ENCODE measurements around the gene TYW1. TPM values are rescaled to one million over a fixed set of nuclear protein-coding genes. Genes with fewer than 3 reads are reported as not detected.
"Not testable (repeated sequence)": the region's sequence is repeated elsewhere in the genome, so short reads cannot be mapped to it uniquely, and the experiment has no call there.

Gene TYW1
- total and polyA plus RNA-seq, 2 of the 4 experiments (the other 2 are of a cell fraction), result 10.7 to 23.7 TPM

- H3K9ac ChIP-seq (ENCODE audit: low read depth, low read length); ATAC-seq (ENCODE audit: low read depth); H4K5ac ChIP-seq (ENCODE audit: low read depth, low read length); H3K4me2 ChIP-seq (ENCODE audit: low read depth, low read length); H4K20me1 ChIP-seq (ENCODE audit: insufficient read depth, low read length); H2AK5ac ChIP-seq (ENCODE audit: low read depth, low read length); H3K4me1 ChIP-seq (ENCODE audit: control insufficient read depth, insufficient read depth, low read length); H3K27ac ChIP-seq (ENCODE audit: insufficient read depth, low read length); in situ Hi-C loops (cut with MboI; ENCODE audit: low sequenced_read_pairs); H3K9me3 ChIP-seq (ENCODE audit: control insufficient read depth, insufficient read depth, low read length); BruUV-seq (replicated peaks); H2BK20ac ChIP-seq (ENCODE audit: low read depth, low read length); H2AFZ ChIP-seq (replicated peaks; ENCODE audit: low read length, poor library complexity); H2BK15ac ChIP-seq (ENCODE audit: low read depth, low read length); H3K56ac ChIP-seq (ENCODE audit: extremely low read depth, insufficient read depth, low read length); POLR2A ChIA-PET (ENCODE audit: unreplicated experiment); H3K79me1 ChIP-seq (ENCODE audit: low read depth in 1 of 2, low read length in 2 of 2); intact Hi-C loops (cut with micrococcal nuclease); H2BK5ac ChIP-seq (ENCODE audit: low read depth, low read length, poor library complexity, severe bottlenecking); H3K14ac ChIP-seq (replicated peaks; ENCODE audit: low read depth, low read length); H4K91ac ChIP-seq (ENCODE audit: insufficient read depth, low read depth, low read length); H3K36me3 ChIP-seq (ENCODE audit: control insufficient read depth, insufficient read depth, low read length); H3K27me3 ChIP-seq (ENCODE audit: control insufficient read depth, insufficient read depth, low read length); H4K8ac ChIP-seq (ENCODE audit: low read depth in 2 of 2, low read length in 2 of 2); H3K18ac ChIP-seq (ENCODE audit: low read depth, low read length); H3K4ac ChIP-seq (ENCODE audit: low read depth, low read length); DNase-seq; H3K4me3 ChIP-seq (ENCODE audit: insufficient read depth, low read depth, low read length); H2AK9ac ChIP-seq (replicated peaks; ENCODE audit: low read depth, low read length, poor library complexity); dilution Hi-C loops (cut with HindIII; ENCODE audit: low sequenced_read_pairs, unreplicated experiment); H3K23ac ChIP-seq (ENCODE audit: low read depth, low read length); H3K9me1 ChIP-seq (ENCODE audit: insufficient read depth, low read length); H2BK120ac ChIP-seq (ENCODE audit: low read depth, low read length): not testable (repeated sequence)
- CTCF ChIA-PET, result interaction anchor here (0.7 kb wide), 1 partner anchor 57 kb away, joined by 6 read pairs; no protein-coding TSS in a partner anchor
- WGBS, 2 experiments (ENCODE audit: extremely low coverage in 2 of 2, insufficient read length in 1 of 2), result no CpG with 5 or more reads among the region's 10 CpGs
Measured at GRCh38 chr7:67036432-67037395, 40.1 kb downstream of the TYW1 start.
